EH (cell line): ENCODE data around the gene FAM24B.

Experiments
- DNase-seq: peaks from one replicate; pipeline ENCODE4 v3.0.0-alpha.2; 2015; ENCODE audit warnings: low read depth

Gene FAM24B

DNA sequence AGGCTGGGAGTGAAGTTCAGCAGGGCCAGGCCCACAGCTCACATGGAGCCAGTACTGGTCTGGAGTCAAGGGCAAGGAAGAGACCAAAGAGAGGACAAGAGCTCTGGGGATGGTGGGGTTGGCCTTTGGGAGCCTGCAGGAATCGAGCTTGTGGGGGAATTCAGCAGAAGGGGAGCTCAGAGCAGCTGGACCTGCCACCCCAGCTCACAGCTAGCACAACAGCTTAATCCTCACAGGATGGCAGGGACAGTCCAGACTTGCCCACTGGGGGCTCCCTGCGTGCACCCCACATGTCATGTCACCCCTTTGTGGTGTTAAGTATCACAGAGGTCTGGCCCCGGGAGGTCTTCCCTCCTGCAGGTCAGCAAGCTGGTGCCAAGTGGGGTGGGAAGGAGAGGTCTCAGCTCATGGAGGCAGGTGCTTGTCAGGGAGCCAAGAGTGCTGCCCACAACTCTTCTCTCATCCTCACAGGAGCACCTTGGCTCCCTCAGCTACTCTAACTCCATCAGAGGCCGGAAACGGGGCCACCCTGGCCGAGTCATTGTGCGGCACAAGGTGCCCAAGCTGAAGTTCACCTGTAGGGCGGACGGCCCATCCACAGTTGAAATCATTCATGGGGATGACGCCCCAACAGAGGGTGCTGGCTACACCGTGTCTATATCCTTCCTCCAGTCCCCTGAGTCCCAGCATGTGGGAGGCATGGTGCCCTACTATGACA lies 56.2 kb downstream of the FAM24B start:
- DNase-seq: no peak

DNA sequence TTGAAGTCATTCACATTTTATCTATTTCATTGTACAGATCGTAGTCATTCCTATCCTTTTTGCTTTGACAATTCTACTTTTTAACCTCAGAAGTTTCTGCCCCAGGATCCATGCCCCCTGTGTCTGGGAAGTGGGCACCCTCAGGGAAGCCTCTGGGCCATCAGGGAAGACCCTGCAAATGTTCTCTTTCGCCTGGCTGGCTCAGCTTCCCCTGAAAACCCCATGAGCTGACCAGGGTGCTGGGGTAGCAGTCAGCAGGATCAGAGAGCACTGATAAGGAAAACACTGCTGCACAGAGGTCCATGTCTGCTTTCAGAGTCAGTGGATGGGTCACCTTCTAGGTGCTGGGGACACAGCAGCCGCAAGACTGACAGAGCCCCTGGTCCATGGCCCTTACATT lies 57.6 kb downstream of the FAM24B start:
- DNase-seq: no peak

DNA sequence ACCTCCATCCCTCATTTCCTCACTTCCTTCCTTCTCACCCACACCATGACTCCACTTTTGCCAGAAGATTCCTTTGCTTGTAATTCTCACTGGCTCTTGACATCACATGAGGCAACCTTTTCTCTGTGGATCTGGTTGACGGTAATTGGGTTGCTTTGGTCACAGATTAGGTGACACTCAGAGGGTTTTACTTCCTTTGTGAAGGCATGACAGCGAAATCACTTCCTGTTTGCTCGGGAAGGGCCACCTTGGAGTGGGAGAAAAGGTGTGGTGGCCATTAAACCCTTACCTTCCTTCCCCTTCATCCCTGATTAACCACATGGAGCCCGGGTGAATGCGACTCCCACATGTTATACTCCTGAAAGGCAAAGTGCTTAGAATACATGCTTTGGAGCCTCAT lies 63.9 kb downstream of the FAM24B start:
- no peak for DNase-seq

- no peak for DNase-seq
These were observed 64.9 kb downstream of the FAM24B start for GRCh38 chr10:122814493-122814892.

GRCh38 chr10:122812751-122813150 lies 66.6 kb downstream of the FAM24B start:
- DNase-seq: no peak

DNA sequence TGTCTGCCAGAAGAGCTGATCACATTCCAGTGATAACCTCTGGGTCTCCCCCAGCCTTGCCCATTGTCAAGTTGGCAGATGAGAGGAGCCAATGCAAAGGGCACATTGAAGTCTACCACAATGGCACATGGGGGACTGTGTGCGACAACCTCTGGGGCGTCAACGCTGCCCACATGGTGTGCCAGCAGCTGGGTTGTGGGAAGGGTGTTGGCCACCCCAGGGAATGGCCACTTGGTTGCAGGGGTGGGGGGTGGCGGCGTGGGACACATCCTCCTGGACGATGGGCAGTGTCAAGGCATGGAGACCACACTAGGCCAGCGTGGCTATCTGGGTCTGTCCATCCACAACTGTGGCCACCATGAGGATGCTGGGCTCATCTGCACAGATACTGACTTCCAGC lies 77.1 kb downstream of the FAM24B start:
- DNase-seq: no peak
